Measurements from ENCODE around the gene MOCS1.
"Not testable (repeated sequence)": the region's sequence is repeated elsewhere in the genome, so short reads cannot be mapped to it uniquely, and the experiment has no call there.

The MOCS1 gene

GRCh38 chr6:39978240-39978639 is 44.0 kb upstream of the MOCS1 start:
- TF ChIP-seq CTCF (IDR thresholded peaks at IDR 0.05; ENCODE audit: low read depth, low read length, missing control alignments): no peak
- no peak overlapping the region for H3K4me3 ChIP-seq (ENCODE audit: low read depth, low read length)
- DNase-seq (ENCODE audit: low read depth): no peak

GRCh38 chr6:39973661-39974060 is 39.4 kb upstream of the MOCS1 start:
- H3K4me3 ChIP-seq (ENCODE audit: low read depth, low read length): no peak overlapping the region
- DNase-seq (ENCODE audit: low read depth): no peak
- no peak for TF ChIP-seq CTCF (IDR thresholded peaks at IDR 0.05; ENCODE audit: low read depth, low read length, missing control alignments)

- DNase-seq (ENCODE audit: low read depth); H3K4me3 ChIP-seq (ENCODE audit: low read depth, low read length): not testable (repeated sequence)
Measured at GRCh38 chr6:39972717-39973116, 38.5 kb upstream of the MOCS1 start.

- not testable (repeated sequence) for DNase-seq (ENCODE audit: low read depth); H3K4me3 ChIP-seq (ENCODE audit: low read depth, low read length)
Measured at GRCh38 chr6:39971131-39971530, 36.9 kb upstream of the MOCS1 start.

GRCh38 chr6:39965751-39966150 is 31.5 kb upstream of the MOCS1 start:
- no peak for TF ChIP-seq CTCF (IDR thresholded peaks at IDR 0.05; ENCODE audit: low read depth, low read length, missing control alignments)
- no peak for DNase-seq (ENCODE audit: low read depth)

GRCh38 chr6:39964530-39964929 is 30.3 kb upstream of the MOCS1 start:
- no peak overlapping the region for H3K4me3 ChIP-seq (ENCODE audit: low read depth, low read length)
- no peak for TF ChIP-seq CTCF (IDR thresholded peaks at IDR 0.05; ENCODE audit: low read depth, low read length, missing control alignments)

More at GRCh38 chr6:39965751-39966150, 31.5 kb upstream of the MOCS1 start:
- H3K4me3 ChIP-seq (ENCODE audit: low read depth, low read length): no peak overlapping the region

GRCh38 chr6:39964094-39964493 is 29.8 kb upstream of the MOCS1 start:
- H3K4me3 ChIP-seq (ENCODE audit: low read depth, low read length): no peak overlapping the region
- TF ChIP-seq CTCF (IDR thresholded peaks at IDR 0.05; ENCODE audit: low read depth, low read length, missing control alignments): no peak
- DNase-seq (ENCODE audit: low read depth): no peak

More at GRCh38 chr6:39964530-39964929, 30.3 kb upstream of the MOCS1 start:
- DNase-seq (ENCODE audit: low read depth): no peak

- no peak overlapping the region for H3K4me3 ChIP-seq (ENCODE audit: low read depth, low read length)
- no peak for DNase-seq (ENCODE audit: low read depth)
- TF ChIP-seq CTCF (IDR thresholded peaks at IDR 0.05; ENCODE audit: low read depth, low read length, missing control alignments): no peak
Measured at GRCh38 chr6:39962831-39963230, 28.6 kb upstream of the MOCS1 start.

Data from GM12864 (cell line).